DND-41 (cell line): ENCODE results near the gene ASCL2.

Source experiments
- EZH2 ChIP-seq: IDR thresholded peaks from 3 replicates; pipeline ENCODE4 v1.6.1; 2012; ENCODE audit warnings: borderline replicate concordance, low read depth, mild to moderate bottlenecking, moderate library complexity, low read length, inconsistent platforms; ENCODE audit not compliant: severe bottlenecking
- TF ChIP-seq, protein P1 (sequence below): IDR thresholded peaks from 2 replicates; pipeline ENCODE4 v1.5.1; 2012; ENCODE audit warnings: borderline replicate concordance, low read length, moderate library complexity, mild to moderate bottlenecking; ENCODE audit not compliant: poor library complexity, severe bottlenecking; ENCODE audit errors: extremely low read depth

DNA sequence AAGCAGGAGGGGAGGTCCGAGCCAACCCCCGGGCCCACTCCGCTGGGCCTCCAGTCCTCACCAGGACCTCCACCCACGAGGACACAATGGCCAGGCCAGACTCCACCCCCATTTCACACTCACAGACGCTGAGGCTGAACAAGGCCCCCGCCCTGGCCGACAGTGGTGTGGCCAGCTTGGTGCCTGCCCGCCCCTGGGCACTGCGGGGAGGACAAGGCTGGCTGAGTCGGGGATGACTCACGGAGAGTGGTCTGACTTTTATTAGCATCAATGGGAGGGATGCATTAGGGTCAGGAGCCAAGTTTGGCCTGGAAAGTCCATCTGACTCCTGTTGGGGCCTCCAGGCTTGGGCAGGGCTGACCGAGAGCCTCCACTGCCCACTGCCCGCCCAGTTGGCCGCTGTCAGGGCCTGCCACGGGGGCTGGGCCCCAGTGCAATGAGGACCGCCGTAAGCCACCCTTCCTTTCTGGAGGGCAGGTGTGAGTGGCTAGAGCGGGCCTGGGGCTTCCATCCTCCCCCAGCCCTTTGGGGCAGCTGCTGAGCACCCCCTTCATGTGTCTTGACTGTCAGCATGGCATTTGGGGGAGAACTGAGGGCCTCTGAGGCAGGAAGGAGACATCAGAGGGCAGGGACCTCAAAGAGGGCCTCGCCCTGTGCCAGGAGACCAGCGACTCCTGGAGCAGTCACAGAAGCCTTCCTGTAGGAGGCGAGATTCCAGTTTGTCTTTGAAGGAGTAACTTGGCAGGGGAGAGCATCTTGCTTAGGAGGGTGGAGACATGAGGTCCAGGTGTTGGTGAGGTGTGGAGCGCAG, 42.0 kb upstream of the ASCL2 start:
- TF ChIP-seq, protein P1, sequence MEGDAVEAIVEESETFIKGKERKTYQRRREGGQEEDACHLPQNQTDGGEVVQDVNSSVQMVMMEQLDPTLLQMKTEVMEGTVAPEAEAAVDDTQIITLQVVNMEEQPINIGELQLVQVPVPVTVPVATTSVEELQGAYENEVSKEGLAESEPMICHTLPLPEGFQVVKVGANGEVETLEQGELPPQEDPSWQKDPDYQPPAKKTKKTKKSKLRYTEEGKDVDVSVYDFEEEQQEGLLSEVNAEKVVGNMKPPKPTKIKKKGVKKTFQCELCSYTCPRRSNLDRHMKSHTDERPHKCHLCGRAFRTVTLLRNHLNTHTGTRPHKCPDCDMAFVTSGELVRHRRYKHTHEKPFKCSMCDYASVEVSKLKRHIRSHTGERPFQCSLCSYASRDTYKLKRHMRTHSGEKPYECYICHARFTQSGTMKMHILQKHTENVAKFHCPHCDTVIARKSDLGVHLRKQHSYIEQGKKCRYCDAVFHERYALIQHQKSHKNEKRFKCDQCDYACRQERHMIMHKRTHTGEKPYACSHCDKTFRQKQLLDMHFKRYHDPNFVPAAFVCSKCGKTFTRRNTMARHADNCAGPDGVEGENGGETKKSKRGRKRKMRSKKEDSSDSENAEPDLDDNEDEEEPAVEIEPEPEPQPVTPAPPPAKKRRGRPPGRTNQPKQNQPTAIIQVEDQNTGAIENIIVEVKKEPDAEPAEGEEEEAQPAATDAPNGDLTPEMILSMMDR = peak; percentile 19
- TF ChIP-seq EZH2 = no peak
